ENCODE results near the gene MYL6B.
A peak's percentile ranks its signal among the peaks of the same experiment; 100 is the strongest.
"Not testable (repeated sequence)": the region's sequence is repeated elsewhere in the genome, so short reads cannot be mapped to it uniquely, and the experiment has no call there.

MYL6B gene

GRCh38 chr12:56152132-56152755 lies at the start of gene MYL6B:
TSS of gene MYL6B (plus strand) at chr12:56152587. CDS start at chr12:56153919, 1,332 bp downstream.
- peak; percentile 88 for DNase-seq (ENCODE audit: low read depth)

- no peak for DNase-seq (ENCODE audit: low read depth)
Measured at GRCh38 chr12:56102683-56103065, 49.7 kb upstream of the MYL6B start.

GRCh38 chr12:56103066-56103711 lies 49.2 kb upstream of the MYL6B start:
- no peak for DNase-seq (ENCODE audit: low read depth)

- DNase-seq (ENCODE audit: low read depth), result no peak
Measured at GRCh38 chr12:56103823-56104108, 48.6 kb upstream of the MYL6B start.

- DNase-seq (ENCODE audit: low read depth), result peak; percentile 93
Measured at GRCh38 chr12:56104109-56104814, 48.1 kb upstream of the MYL6B start, which contains the start of gene PA2G4. TSS of gene PA2G4 (plus strand) at chr12:56104559. CDS start at chr12:56104738, 179 bp downstream.

- DNase-seq (ENCODE audit: low read depth), result no peak
Measured at GRCh38 chr12:56104815-56105608, 47.4 kb upstream of the MYL6B start.

- no peak for DNase-seq (ENCODE audit: low read depth)
Measured at GRCh38 chr12:56105609-56105902, 46.8 kb upstream of the MYL6B start.

- no peak for DNase-seq (ENCODE audit: low read depth)
Measured at GRCh38 chr12:56107242-56107641, 45.1 kb upstream of the MYL6B start.

GRCh38 chr12:56110571-56110970 lies 41.8 kb upstream of the MYL6B start:
- DNase-seq (ENCODE audit: low read depth), result no peak

- no peak for DNase-seq (ENCODE audit: low read depth)
Measured at GRCh38 chr12:56114084-56114483, 38.3 kb upstream of the MYL6B start.

- DNase-seq (ENCODE audit: low read depth), result no peak
Measured at GRCh38 chr12:56115329-56115728, 37.1 kb upstream of the MYL6B start.

GRCh38 chr12:56116267-56117081 lies 35.9 kb upstream of the MYL6B start, which contains the start of gene RPL41:
TSS of gene RPL41 (plus strand) at chr12:56116633.
- DNase-seq (ENCODE audit: low read depth), result peak; percentile 93

- DNase-seq (ENCODE audit: low read depth), result not testable (repeated sequence)
Measured at GRCh38 chr12:56117082-56117706, 35.2 kb upstream of the MYL6B start.

- DNase-seq (ENCODE audit: low read depth), result peak; percentile 89
Measured at GRCh38 chr12:56117778-56118687, 34.4 kb upstream of the MYL6B start, which contains the start of gene ZC3H10. TSS of gene ZC3H10 (plus strand) at chr12:56118266. CDS start at chr12:56120563, 2,297 bp downstream.

GRCh38 chr12:56118688-56119357 lies 33.6 kb upstream of the MYL6B start:
- DNase-seq (ENCODE audit: low read depth), result no peak

GRCh38 chr12:56119361-56119796 lies 33.0 kb upstream of the MYL6B start:
- peak; percentile 37 for DNase-seq (ENCODE audit: low read depth)

GRCh38 chr12:56120158-56120846 lies 32.1 kb upstream of the MYL6B start:
- no peak for DNase-seq (ENCODE audit: low read depth)

- no peak for DNase-seq (ENCODE audit: low read depth)
Measured at GRCh38 chr12:56121204-56121870, 31.1 kb upstream of the MYL6B start.
